HK-2 (cell line): ENCODE measurements around the gene TPP1.

Source experiments
- DNase-seq: peaks from one replicate; pipeline ENCODE4 v3.0.0-alpha.2; 2018; ENCODE audit not compliant: unreplicated experiment

The TPP1 gene

GRCh38 chr11:6627762-6628241 is 8.6 kb upstream of the TPP1 start:
- DNase-seq = no peak

GRCh38 chr11:6626971-6627761 is 7.9 kb upstream of the TPP1 start:
- DNase-seq = no peak

- DNase-seq = no peak
Observed at GRCh38 chr11:6625832-6626420, 6.7 kb upstream of the TPP1 start.

- DNase-seq = no peak
Observed at GRCh38 chr11:6625156-6625831, 6.1 kb upstream of the TPP1 start.

- no peak for DNase-seq
Observed at GRCh38 chr11:6623391-6624363, 4.5 kb upstream of the TPP1 start.

- DNase-seq = no peak
Observed at GRCh38 chr11:6622261-6623171, 3.3 kb upstream of the TPP1 start.

GRCh38 chr11:6621711-6622211 is 2.5 kb upstream of the TPP1 start:
- DNase-seq = no peak

GRCh38 chr11:6620636-6621035 is 1.4 kb upstream of the TPP1 start:
- DNase-seq = no peak

- DNase-seq = no peak
Observed at GRCh38 chr11:6618117-6619003, 862 bp downstream of the TPP1 start.

GRCh38 chr11:6617315-6617781 is 1.9 kb downstream of the TPP1 start:
- no peak for DNase-seq

- DNase-seq = no peak
Observed at GRCh38 chr11:6616596-6617250, 2.5 kb downstream of the TPP1 start.

- no peak for DNase-seq
Observed at GRCh38 chr11:6615882-6616585, 3.2 kb downstream of the TPP1 start.

GRCh38 chr11:6615046-6615445 is 4.2 kb downstream of the TPP1 start:
- DNase-seq = no peak

- DNase-seq = no peak
Observed at GRCh38 chr11:6614446-6614845, 4.8 kb downstream of the TPP1 start.

- no peak for DNase-seq
Observed at GRCh38 chr11:6613496-6613895, 5.7 kb downstream of the TPP1 start.

- peak; percentile 90 for DNase-seq
Observed at GRCh38 chr11:6612213-6613041, 6.8 kb downstream of the TPP1 start, which contains the start of gene TAF10. Gene TAF10, minus strand, starts transcription at chr11:6612216. Its CDS starts 27 bp downstream, at chr11:6612189.

- no peak for DNase-seq
Observed at GRCh38 chr11:6611963-6612212, 7.3 kb downstream of the TPP1 start.
